ENCODE measurements around the gene EMILIN2.
A peak's percentile ranks its signal among the peaks of the same experiment; 100 is the strongest.

Gene EMILIN2

DNA sequence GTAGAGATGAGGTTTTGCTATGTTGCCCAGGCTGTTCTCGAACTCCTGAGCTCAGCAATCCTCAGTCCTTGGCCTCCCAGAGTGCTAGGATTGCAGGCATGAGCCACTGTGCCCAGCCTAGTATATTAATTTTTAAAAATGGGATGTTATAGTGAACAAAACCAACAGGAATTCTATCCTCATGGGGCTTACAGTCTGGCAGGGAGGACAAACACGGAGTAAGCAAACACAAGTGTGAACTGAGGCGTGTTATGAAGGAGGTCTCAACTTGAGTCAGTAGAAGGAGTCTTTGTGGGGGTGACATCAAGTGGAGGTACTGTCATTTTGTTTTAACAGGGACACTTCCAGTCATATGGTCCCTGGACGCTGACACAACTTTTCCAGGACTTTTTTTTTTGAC lies 33.1 kb downstream of the EMILIN2 start:
- DNase-seq: no peak

DNA sequence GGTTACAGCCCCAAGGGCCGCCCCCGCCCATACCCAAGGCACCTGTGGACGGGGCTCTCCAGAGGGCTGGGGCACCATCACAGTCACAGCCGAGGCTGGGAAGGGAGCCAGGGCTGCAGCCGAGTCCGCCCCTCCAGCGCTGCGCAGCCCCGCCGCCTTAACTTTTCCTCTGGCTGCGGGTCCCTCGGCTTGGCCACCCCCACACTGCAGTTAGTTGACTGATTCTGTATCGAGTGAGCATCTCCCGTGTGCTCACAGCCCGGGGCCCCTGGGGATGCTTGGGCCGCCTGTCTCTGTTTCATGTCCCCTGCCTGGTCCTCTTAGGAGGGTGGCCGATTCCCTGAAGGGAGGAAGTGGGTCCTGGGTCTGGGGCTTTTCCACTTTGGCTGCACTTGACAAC lies 33.7 kb downstream of the EMILIN2 start:
- no peak for DNase-seq

DNA sequence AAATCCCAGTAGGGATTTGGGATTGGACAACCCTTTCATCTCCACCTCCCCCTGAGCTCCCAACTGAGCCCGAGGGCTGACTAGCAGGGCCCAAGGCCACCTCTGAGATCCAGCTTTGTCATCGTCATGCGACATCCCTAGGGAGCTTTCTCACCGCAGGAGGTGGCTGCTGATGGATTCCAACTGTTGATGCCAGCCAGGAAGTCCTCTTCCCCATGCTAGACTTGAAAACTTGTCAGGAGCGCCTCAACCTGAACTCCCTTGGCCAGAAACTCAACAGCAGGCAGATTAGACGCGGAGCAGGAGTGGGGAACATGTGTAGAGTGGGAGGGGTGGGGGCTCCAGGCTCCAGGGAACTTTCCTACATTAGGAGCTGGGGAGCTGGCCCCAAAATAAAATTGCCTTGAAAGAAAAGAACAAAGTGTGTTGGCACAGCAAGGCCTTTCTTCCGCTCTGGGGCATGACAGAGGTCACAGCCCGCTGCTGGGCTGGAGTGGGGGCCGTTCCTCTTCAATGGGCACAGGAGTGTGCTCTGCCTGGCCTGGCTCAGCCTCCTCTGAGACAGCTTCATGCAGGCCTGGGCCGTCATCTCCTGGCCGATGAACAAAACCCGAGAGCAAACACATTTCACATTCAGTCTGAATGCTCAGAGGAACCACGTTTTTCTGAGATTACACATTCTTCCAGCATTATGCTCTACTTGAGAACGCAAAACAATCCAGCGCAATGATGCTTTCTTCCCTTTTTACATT lies 34.5 kb downstream of the EMILIN2 start:
- DNase-seq: no peak

DNA sequence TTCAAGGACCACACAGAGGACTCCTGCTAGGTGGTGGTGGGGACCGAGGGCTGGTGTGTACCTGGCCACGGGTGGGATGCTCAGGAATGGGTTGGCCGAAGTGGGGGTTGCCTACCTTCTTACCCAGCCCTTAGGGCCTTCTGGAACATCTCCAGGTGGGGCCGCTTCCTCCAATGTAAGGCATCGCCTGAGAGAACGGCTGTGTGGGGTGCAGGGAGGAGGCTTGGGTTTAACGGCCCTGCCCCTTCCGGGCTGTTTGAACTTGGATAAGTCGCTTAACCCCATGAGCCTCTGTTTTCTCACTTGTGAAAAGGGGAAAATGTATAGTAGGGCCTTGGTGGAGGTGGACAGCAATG lies 35.0 kb downstream of the EMILIN2 start:
- DNase-seq: no peak

DNA sequence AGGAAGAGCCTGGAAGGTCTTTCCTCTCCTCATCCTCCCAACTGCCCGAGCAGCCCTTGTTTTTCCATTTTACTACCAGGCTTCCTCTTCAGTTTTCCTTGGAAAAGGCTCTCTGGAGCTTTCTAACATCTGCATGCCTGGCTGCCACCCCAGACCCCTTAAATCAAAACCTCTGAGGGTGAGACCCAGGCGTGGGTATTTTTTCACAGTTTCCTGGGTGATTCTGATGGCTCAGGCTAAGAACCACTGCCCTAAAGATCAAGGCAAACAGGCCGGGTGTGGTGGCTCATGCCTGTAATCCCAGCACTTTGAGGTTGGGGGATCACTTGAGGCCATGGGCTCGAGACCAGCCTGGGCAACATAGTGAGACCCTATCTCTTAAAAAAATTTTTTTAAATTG lies 35.4 kb downstream of the EMILIN2 start:
- DNase-seq: no peak

DNA sequence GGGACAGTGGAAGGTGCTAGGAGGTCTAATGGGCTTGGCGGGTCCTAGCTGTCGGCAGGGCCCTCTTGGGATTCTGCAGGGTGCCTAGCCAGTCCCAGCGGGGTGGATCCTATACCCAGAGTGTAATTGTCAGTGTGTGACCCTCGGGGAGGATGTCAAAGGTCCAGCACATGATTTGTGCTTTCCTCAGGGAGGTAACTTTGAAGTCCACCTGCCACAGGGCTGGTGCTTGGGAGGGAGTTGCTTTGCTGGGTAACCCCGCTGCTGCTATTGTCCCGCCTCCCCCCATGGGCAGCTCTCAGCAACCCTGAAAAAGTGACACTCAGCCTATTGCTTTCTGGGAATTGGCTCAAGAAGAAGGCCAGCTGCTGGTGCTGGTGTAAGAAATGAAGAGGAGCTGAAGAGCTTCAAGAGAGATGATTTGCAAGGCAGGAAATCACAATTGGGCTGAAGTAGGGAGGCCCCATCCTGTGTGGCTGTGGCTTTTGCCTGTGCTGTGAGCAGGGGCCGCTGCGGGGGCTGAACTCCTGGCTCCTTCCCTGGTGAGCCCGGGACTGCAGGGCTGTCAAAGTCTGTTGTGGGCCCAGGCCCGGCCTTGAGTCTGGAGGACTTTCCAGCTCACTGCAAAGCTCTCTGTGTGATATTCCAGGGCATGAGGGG lies 36.4 kb downstream of the EMILIN2 start:
- DNase-seq: peak; percentile 24 to 51

DNA sequence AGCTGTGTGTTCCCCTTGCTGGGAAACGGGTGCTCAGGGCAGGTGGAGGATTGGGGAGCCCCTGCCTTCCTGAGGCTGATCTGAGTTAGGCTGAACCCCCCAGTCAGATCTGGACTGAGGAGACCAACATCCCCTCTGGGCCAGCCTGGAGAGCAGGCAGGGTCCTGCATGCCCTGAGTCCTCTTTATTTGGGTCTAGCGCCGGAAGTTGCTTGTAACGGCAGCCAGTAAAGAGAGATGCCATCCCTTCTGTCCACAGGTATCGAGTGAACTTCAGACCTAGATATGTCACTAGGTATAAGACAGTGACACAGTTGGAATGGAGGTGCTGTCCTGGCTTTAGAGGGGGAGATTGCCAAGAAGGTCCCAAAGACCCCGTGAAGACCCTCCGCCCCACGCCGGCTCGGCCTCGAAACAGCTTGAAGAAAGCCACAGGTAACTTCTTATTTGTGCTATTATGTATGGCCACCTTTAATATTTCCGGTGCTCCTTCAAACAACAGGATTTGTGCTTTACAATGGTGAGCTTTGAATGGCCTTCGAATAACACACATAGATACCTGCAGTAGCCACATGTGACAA lies 38.0 kb downstream of the EMILIN2 start:
- DNase-seq: no peak

DNA sequence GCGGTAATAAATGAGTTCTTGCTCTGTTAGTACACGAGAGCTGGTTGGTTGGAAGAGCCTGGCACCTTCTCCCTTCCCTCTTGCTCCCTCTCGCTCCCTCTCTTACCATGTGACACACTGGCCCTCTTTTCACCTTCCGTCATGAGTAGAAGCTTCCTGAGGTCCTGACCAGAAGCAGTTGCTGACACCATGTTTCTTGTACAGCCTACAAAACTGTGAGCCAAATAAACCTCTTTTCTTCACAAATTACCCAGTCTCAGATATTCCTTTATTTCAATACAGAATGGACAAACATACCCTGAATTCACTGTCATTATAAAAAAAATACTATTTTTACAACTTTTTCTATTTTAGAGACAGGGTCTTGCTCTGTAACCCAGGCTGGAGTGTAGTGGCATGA lies 40.7 kb downstream of the EMILIN2 start:
- no peak for DNase-seq

DNA sequence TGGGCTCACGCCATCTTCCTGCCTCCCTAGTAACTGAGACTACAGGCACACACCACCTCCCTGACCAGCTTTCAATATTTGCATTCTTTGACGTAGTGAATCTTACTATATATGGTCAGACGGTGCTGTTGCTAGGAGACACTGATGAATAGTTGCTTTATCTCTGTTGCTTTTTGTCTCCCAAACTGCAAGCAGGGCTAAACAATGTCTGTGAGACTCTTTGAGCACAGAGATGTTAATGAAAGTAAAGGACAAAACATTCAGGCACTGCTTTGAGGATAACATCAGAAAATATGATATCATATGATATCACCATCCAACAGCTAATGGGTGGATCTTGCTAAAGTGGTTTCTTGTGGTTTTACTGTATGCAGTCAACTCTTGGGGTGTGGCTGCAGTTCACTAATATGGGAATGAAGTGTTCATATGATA lies 43.0 kb downstream of the EMILIN2 start:
- DNase-seq: peak; percentile 26 to 75

DNA sequence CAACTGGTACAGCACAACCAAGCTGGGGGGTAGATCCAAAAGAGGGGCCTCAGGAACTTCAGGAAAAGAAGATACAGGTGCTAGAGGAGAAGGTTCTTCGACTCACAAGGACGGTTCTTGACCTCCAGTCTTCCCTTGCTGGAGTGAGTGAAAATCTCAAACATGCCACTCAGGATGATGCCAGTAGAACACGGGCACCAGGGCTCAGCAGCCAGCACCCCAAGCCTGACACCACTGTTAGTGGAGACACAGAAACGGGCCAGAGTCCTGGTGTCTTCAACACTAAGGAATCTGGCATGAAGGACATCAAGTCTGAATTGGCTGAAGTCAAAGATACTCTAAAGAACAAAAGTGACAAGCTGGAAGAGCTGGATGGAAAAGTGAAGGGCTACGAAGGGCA lies 43.8 kb downstream of the EMILIN2 start:
- no peak for DNase-seq

DNA sequence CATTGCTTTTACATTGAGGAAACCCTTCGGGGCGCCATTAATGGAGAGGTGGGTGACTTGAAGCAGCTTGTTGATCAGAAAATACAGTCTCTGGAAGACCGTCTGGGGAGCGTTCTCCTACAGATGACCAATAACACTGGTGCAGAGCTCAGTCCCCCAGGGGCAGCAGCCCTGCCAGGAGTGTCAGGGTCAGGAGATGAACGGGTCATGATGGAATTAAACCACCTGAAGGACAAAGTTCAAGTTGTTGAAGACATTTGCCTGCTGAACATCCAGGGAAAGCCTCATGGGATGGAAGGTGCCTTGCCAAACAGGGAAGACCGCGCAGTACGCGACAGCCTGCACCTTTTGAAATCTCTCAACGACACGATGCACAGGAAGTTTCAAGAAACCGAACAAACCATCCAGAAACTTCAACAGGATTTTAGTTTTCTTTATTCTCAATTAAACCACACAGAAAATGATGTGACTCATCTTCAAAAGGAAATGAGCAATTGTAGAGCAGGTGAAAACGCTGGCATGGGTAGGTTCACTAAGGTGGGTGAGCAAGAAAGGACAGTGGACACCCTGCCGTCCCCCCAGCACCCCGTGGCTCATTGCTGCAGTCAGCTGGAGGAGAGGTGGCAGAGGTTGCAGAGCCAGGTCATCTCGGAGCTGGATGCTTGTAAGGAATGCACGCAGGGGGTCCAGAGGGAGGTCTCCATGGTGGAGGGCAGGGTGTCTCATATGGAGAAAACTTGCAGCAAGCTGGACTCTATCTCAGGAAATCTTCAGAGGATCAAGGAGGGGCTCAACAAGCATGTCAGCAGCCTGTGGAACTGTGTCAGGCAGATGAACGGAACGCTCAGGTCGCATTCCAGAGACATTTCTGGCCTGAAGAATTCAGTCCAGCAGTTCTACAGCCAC lies 45.0 kb downstream of the EMILIN2 start:
- DNase-seq: no peak

DNA sequence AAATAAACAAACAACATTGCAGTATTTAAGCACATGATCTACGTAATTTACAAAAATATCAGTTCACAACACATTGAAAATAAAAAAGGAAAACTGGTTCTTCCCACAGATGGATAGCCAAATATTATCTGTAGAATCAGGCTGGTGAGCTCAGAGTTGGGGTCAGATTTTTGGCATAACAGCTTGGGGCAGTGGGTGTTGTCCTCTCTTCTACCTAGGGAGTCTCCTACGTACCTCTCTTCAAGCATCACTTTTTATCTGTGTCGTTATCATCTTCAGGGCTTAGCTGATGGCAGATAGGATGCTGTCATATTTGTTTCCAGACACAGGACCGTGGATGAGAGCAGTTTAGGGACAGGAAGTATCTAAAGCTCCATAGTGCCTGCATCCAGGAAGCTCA lies 46.2 kb downstream of the EMILIN2 start:
- no peak for DNase-seq

DNA sequence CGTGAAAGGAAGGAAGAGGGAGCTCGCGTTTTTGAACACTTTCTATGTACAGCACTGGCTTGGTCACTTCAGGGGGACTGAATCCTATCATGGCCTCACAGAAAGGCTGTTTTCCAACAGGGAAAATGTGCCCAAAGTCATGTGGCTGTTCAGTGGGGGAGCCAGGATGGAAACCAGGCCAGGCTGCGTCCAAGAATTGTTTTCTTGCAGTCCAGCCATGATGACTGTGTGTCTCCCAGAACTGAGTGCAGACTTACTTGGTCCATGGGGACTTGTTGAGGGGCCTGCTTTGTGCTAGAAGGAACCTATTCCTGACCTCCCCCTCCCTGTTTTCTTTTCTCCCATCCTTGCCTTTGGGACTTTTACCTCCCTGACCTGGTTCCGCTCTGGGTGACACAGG lies 46.9 kb downstream of the EMILIN2 start:
- no peak for DNase-seq

DNA sequence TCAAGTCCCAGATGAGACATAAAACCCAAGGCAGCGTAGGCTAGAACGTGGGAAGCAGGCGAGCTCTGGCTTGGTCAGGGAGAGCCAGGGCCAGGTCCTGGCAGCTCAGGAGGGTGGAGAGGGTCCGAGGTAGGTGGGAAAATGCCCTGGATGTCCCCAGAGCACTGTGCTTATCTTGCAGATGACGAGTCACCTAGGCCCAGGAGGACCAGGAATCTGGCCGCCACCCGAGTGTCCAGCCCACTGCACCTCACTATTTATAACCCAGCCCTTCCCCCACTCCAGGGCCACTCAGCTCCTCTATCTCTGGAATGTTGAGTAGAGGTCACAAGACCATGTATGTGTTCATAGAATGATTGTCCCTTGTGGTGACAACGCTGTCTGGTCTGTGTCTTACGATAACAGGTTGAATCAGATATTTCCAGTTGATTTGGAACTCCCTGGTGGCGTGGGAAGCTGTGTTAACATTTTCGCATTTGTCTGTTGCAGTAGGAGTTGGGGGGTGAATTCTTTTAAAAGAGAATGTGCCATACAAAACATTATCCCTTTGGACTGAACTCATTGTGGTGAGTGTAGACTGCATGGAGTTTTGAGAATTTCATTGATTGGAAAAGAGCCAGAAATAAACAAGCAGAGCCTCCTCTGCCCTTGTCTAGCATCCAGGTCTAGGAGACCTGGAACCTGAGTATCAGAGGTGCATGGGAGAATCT lies 47.5 kb downstream of the EMILIN2 start:
- no peak for DNase-seq

DNA sequence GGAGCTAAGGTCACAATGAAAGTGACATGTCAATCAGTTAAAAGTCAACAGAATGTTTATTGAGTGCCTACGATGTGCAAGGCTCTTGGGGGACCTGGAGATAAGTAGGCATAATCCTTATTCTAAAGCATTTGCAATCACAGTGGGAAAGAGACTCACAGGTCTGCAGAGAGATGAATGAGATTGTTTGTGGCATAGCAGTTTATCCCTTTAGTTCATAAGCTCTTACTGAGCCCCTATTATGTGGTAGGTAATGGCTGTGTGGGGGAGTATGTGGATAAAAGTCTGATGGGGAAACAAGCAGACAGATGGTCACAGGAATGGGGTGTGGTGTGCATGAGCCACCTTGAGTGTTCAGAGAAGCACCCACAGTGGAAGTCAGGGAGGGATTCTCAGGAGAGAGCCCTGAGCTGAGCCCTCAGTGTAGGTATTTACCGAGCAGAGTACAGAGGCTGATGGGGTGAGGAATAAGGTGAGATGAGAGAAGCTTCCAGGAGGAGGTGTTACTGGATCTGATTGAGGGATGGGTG lies 48.1 kb downstream of the EMILIN2 start:
- DNase-seq: no peak

DNA sequence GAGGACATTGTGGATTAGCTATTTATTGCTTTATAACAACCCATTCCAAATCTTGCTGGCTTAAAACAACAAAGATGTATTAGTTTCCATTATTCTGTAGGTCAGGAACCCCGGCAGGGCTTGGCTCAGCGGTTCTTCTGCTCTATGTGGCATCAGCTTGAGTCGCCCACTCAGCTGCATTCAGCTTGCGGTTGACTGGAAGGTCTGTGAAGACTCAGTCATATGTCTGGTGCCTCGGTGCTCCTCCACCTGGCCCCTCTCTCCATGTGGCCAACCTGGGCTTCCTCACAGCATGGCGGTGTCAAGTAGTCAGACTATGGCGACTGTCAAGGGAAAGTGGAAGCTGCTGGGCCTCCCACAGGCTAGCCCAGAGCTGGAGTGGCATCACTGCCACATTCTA lies 48.6 kb downstream of the EMILIN2 start:
- DNase-seq: no peak

DNA sequence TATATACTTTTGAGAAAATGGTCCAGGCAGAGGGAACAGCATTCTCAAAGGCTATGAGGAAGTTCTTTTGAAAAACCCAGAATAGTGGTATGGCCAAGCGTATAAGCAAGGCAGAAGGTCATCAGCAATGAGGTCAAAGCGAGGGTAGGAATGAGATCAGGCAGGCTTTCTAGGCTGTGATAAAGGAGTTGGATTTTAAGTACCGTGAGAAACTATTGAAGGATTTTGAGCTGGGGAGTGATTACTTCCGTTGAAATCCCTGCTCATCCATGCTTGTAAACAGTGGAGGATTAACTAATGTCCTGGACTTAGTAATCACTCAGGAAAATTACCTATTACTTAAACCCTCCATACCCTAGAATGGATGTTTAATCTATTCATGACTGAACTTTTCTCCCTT lies 50.2 kb downstream of the EMILIN2 start:
- DNase-seq: no peak

DNA sequence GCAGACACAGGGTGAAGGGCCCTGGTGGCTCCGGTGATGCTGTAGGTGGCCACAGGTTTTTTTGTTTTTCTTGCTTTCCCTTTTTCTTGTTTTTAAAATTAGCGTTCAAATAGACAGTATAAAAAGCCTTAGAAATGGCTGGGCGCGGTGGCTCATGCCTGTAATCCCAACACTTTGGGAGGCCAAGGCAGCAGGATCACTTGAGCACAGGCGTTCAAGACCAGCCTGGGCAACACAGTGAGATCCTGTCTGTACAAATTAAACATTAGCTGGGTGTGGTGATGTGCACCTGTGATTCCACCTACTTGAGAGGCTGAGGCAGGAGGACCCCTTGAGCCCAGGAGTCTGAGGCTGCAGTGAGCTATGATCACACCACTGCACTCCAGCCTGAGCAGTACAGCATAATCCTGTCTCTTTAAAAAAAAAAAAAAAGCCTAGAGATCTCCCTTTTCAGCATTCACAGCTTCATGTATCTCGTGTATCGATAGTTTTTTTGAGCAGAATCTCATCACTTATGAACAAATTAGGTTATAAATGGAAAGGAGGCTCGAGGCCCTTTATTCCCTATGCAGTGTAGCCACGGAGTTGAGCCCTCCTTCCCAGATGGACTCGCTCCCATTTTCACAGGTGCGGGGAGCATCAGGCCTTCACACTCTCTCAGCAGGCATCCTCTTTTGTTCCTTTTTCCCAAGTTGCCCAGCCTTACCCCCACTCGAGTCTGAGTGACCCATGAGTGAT lies 50.8 kb downstream of the EMILIN2 start:
- DNase-seq: no peak

DNA sequence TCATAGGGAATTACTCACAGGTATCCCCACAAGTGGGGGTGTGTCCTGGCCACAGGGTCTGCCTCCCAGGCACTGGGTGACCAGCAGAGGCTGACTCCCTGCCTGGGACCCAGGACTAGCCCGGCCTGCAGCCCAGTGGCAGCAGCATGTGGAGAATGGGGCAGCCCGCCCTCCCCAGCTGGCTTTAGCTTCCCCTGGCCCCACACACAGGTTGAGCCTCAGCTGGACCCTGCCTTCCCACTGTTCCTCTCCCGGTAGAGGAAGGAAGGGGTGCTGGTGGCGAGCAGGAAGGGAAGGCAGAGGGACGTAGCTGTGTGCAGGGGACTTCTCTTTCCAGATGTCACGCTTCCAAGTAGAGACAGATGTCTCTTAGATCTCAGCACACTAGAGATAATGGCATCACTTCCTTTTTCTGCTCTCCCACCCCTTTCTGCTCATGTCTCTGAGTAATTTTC lies 51.4 kb downstream of the EMILIN2 start:
- DNase-seq: peak in 1 of 2 donors; percentile 17

DNA sequence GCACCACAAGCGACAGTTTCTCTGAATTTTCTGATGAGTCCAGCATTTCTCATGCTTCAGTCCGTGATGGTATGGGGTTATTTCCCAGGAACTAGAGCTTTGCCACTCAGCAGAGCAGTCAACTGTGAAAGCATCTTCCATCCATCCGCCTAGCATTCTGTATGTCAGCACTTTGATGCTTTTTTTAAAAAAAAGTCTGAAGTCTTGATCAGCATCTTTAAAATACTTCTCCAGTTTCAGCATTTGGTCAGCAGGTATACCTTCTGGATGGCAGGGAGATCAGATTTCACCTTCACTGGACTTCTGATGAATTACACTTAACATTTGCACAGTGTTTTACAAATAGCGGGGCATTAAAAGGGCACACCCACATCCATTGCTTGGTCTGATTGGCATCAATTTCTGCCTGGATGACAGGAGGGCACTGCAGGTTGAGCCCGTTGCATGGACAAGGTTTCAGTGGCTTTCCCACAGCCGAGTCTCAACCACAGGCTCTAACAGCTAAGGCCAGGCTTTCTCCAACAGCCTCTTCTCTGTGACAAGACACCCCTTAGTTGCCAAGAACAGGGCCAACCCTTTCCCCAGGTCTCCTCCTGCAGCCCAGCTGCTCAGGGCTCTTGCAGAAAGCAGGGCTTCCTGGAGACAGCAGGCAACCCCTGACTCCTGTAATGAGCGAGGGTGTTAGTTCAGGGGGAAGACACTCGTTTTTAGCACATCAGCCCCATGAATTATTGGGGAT lies 54.0 kb downstream of the EMILIN2 start:
- no peak for DNase-seq
